ENCODE results near the gene ADGRD1.

The ADGRD1 gene

GRCh38 chr12:130938186-130938585 lies 15.5 kb upstream of the ADGRD1 start:
- ATAC-seq: no peak
- TF ChIP-seq POU6F1 (CRISPR knock-in tag; IDR thresholded peaks at IDR 0.05; ENCODE audit: borderline replicate concordance, low read depth): no peak
- TF ChIP-seq ZNF8 (CRISPR knock-in tag; IDR thresholded peaks at IDR 0.05): no peak
- TF ChIP-seq OSR1 (CRISPR knock-in tag; IDR thresholded peaks at IDR 0.05): no peak
- no peak for TF ChIP-seq TSHZ2 (CRISPR knock-in tag; IDR thresholded peaks at IDR 0.05)
- TF ChIP-seq RARB (CRISPR knock-in tag; IDR thresholded peaks at IDR 0.05): no peak
- TF ChIP-seq PATZ1 (CRISPR knock-in tag; IDR thresholded peaks at IDR 0.05; ENCODE audit: borderline replicate concordance): no peak
- TF ChIP-seq ZFP3 (CRISPR knock-in tag; IDR thresholded peaks at IDR 0.05): no peak
- TF ChIP-seq ISL1 (CRISPR knock-in tag; IDR thresholded peaks at IDR 0.05): no peak
- TF ChIP-seq BACH2 (CRISPR knock-in tag; IDR thresholded peaks at IDR 0.05; ENCODE audit: borderline replicate concordance): no peak
- TF ChIP-seq PPARA (CRISPR knock-in tag; IDR thresholded peaks at IDR 0.05; ENCODE audit: borderline replicate concordance): no peak
- no peak for TF ChIP-seq TCF4 (CRISPR knock-in tag; IDR thresholded peaks at IDR 0.05; ENCODE audit: borderline replicate concordance)
- TF ChIP-seq TOX (CRISPR knock-in tag; IDR thresholded peaks at IDR 0.05; ENCODE audit: borderline replicate concordance): no peak
- no peak for TF ChIP-seq SNAI2 (CRISPR knock-in tag; IDR thresholded peaks at IDR 0.05)
- TF ChIP-seq CREB5 (CRISPR knock-in tag; IDR thresholded peaks at IDR 0.05; ENCODE audit: low read depth): no peak

GRCh38 chr12:130944878-130945277 lies 8.8 kb upstream of the ADGRD1 start:
- no peak for ATAC-seq
- TF ChIP-seq TSHZ2 (CRISPR knock-in tag; IDR thresholded peaks at IDR 0.05) (no peak), ZNF565 (CRISPR knock-in tag; conservative IDR thresholded peaks at IDR 0.05; ENCODE audit: low read depth) (no peak), ARNTL (CRISPR knock-in tag; IDR thresholded peaks at IDR 0.05; ENCODE audit: borderline replicate concordance, low read depth) (no peak), ZNF70 (CRISPR knock-in tag; IDR thresholded peaks at IDR 0.05) (no peak), CSDC2 (CRISPR knock-in tag; IDR thresholded peaks at IDR 0.05) (no peak), GLIS3 (CRISPR knock-in tag; IDR thresholded peaks at IDR 0.05) (no peak), ZFP30 (CRISPR knock-in tag; IDR thresholded peaks at IDR 0.05) (no peak), SNAI2 (CRISPR knock-in tag; IDR thresholded peaks at IDR 0.05) (no peak), CREB5 (CRISPR knock-in tag; IDR thresholded peaks at IDR 0.05; ENCODE audit: low read depth) (no peak), TOX (CRISPR knock-in tag; IDR thresholded peaks at IDR 0.05; ENCODE audit: borderline replicate concordance) (no peak), ZFP3 (CRISPR knock-in tag; IDR thresholded peaks at IDR 0.05) (no peak), ISL1 (CRISPR knock-in tag; IDR thresholded peaks at IDR 0.05) (no peak), OSR1 (CRISPR knock-in tag; IDR thresholded peaks at IDR 0.05) (no peak), TCF4 (CRISPR knock-in tag; IDR thresholded peaks at IDR 0.05; ENCODE audit: borderline replicate concordance) (no peak), ZNF8 (CRISPR knock-in tag; IDR thresholded peaks at IDR 0.05) (no peak), RARB (CRISPR knock-in tag; IDR thresholded peaks at IDR 0.05) (no peak)
